ENCODE results near the gene PEX1. TPM values are rescaled to one million over a fixed set of nuclear protein-coding genes. Genes with fewer than 3 reads are reported as not detected.

Gene PEX1
- total and polyA plus RNA-seq, 9 of the 15 experiments (the other 6 are each of a cell fraction or from before 2014, with no cell fraction given): 9.4 to 32.2 (median 19.9) TPM

- TF ChIP-seq BRF2 (IDR thresholded peaks at IDR 0.05; ENCODE audit: borderline replicate concordance, insufficient read depth, insufficient read length) (no peak), E2F6 (IDR thresholded peaks at IDR 0.05; ENCODE audit: borderline replicate concordance in 1 of 2, extremely low read depth in 1 of 2, insufficient read depth in 1 of 2, insufficient read length in 1 of 2, low read depth in 1 of 2, low read length in 1 of 2, poor library complexity in 1 of 2, severe bottlenecking in 1 of 2) (peak in 1 of 2 experiments; percentile 90), ZNF277 (CRISPR knock-in tag; IDR thresholded peaks at IDR 0.05; ENCODE audit: borderline replicate concordance) (no peak), RBM15 (IDR thresholded peaks at IDR 0.05; ENCODE audit: insufficient read depth, low read length) (no peak), CTCF (IDR thresholded peaks at IDR 0.05 in 2 of 3, conservative IDR thresholded peaks at IDR 0.05 in 1 of 3; ENCODE audit: insufficient read depth in 2 of 3, low read depth in 1 of 3, low read length in 3 of 3) (peak in 1 of 3 experiments; percentile 19; a peak in 1 of 6 replicates), PML (IDR thresholded peaks at IDR 0.05; ENCODE audit: low read length) (no peak; the same call in 1 of the 2 replicates), TFAP4 (CRISPR knock-in tag; IDR thresholded peaks at IDR 0.05; ENCODE audit: borderline replicate concordance) (peak; percentile 73), FOXK1 (CRISPR knock-in tag; IDR thresholded peaks at IDR 0.05; ENCODE audit: borderline replicate concordance) (peak; percentile 43; the same call in 1 of the 2 replicates), ZNF232 (CRISPR knock-in tag; IDR thresholded peaks at IDR 0.05) (no peak), UBTF (IDR thresholded peaks at IDR 0.05; ENCODE audit: borderline replicate concordance in 1 of 2, low read depth in 2 of 2, low read length in 2 of 2) (peak in 1 of 2 experiments; percentile 68; a peak in 1 of 4 replicates)
Measured at GRCh38 chr7:92527300-92528187, 776 bp downstream of the PEX1 start (continued).

All from K562 (cell line).